Loucy (cell line): Measurements from ENCODE around the gene NUDCD2.

Source experiments
- H2AFZ ChIP-seq: fragments of 200-600 bp; sonication (generic); 2 replicates; pipeline ENCODE4 v1.6.0; 2016; ENCODE audit warnings: antibody characterized with exemption, mild to moderate bottlenecking, low read length, moderate library complexity
- H3F3A ChIP-seq: fragments of 200-600 bp; 2 replicates; pipeline ENCODE4 v1.6.0; 2016; ENCODE audit warnings: antibody characterized with exemption, low read depth, mild to moderate bottlenecking
- H3K27me3 ChIP-seq: fragments of 200-600 bp; sonication (generic); 2 replicates; pipeline ENCODE4 v1.6.1; 2014; ENCODE audit warnings: low read length, mild to moderate bottlenecking; ENCODE audit not compliant: insufficient read depth, poor library complexity, severe bottlenecking
- H3K36me3 ChIP-seq: fragments of 200-600 bp; sonication (generic); 2 replicates; pipeline ENCODE4 v1.6.1; 2016; ENCODE audit warnings: low read length; ENCODE audit not compliant: insufficient read depth
- H3K4me1 ChIP-seq: fragments of 200-600 bp; sonication (generic); 2 replicates; pipeline ENCODE4 v1.5.1; 2014; ENCODE audit warnings: low read length, mild to moderate bottlenecking; ENCODE audit not compliant: insufficient read depth, poor library complexity, severe bottlenecking
- H3K4me2 ChIP-seq: fragments of 200-600 bp; sonication (generic); 2 replicates; pipeline ENCODE4 v1.6.0; 2014; ENCODE audit warnings: antibody characterized with exemption, low read length, low read depth, mild to moderate bottlenecking; ENCODE audit not compliant: poor library complexity, severe bottlenecking
- H3K4me3 ChIP-seq: fragments of 200-600 bp; sonication (generic); 2 replicates; pipeline ENCODE4 v1.5.1; 2014; ENCODE audit warnings: low read length, mild to moderate bottlenecking, mixed read lengths; ENCODE audit not compliant: poor library complexity, severe bottlenecking
- H3K79me2 ChIP-seq: fragments of 200-600 bp; sonication (generic); 2 replicates; pipeline ENCODE4 v1.6.1; 2014; ENCODE audit warnings: low read length; ENCODE audit not compliant: insufficient read depth
- H3K9ac ChIP-seq: fragments of 200-600 bp; sonication (generic); 2 replicates; pipeline ENCODE4 v1.6.0; 2014; ENCODE audit warnings: mild to moderate bottlenecking, low read depth, low read length, moderate library complexity; ENCODE audit not compliant: poor library complexity, severe bottlenecking
- H3K9me2 ChIP-seq: fragments of 200-600 bp; sonication (generic); replicated peaks from 2 replicates; pipeline ENCODE4 v1.6.1; 2016; ENCODE audit warnings: low read depth, low read length, mixed read lengths
- H3K9me3 ChIP-seq: fragments of 200-600 bp; sonication (generic); 2 replicates; pipeline ENCODE4 v1.6.1; 2014; ENCODE audit warnings: mild to moderate bottlenecking, antibody characterized with exemption, low read length, low read depth; ENCODE audit not compliant: insufficient read depth
- H4K20me1 ChIP-seq: fragments of 200-600 bp; sonication (generic); 2 replicates; pipeline ENCODE4 v1.6.0; 2014; ENCODE audit warnings: antibody characterized with exemption, low read length, mild to moderate bottlenecking; ENCODE audit not compliant: insufficient read depth, poor library complexity, severe bottlenecking
- CTCF ChIP-seq: fragments of 200-600 bp; sonication (generic); conservative IDR thresholded peaks from 2 replicates; pipeline ENCODE4 v1.5.1; 2014; ENCODE audit warnings: mild to moderate bottlenecking, antibody characterized with exemption, low read length
- EZH2phosphoT487 ChIP-seq: fragments of 200-600 bp; IDR thresholded peaks from 2 replicates; pipeline ENCODE4 v1.6.1; 2018; ENCODE audit warnings: antibody characterized with exemption, mild to moderate bottlenecking, moderate library complexity, borderline replicate concordance

Gene NUDCD2

GRCh38 chr5:163407034-163407655, 52.8 kb downstream of the NUDCD2 start:
- Histone ChIP-seq H3K27me3 (no peaks in the 10 kb centered on the region), H4K20me1 (no peaks in the 10 kb centered on the region), H3K4me2 (no peak overlapping the region)

GRCh38 chr5:163404364-163405173, 55.3 kb downstream of the NUDCD2 start:
- no peak for TF ChIP-seq EZH2phosphoT487

More at GRCh38 chr5:163407034-163407655, 52.8 kb downstream of the NUDCD2 start:
- H3K79me2 ChIP-seq = no peaks in the 10 kb centered on the region
- H3K9ac ChIP-seq = no peak overlapping the region
- H3K4me1 ChIP-seq = no peaks in the 10 kb centered on the region
- H2AFZ ChIP-seq = no peak overlapping the region
- H3K9me3 ChIP-seq = no peaks in the 10 kb centered on the region
- no peaks in the 10 kb centered on the region for H3F3A ChIP-seq
- no peaks in the 10 kb centered on the region for H3K9me2 ChIP-seq
- no peak overlapping the region for H3K4me3 ChIP-seq
- H3K36me3 ChIP-seq = no peaks in the 10 kb centered on the region
- TF ChIP-seq EZH2phosphoT487 (no peak), CTCF (no peak)

DNA sequence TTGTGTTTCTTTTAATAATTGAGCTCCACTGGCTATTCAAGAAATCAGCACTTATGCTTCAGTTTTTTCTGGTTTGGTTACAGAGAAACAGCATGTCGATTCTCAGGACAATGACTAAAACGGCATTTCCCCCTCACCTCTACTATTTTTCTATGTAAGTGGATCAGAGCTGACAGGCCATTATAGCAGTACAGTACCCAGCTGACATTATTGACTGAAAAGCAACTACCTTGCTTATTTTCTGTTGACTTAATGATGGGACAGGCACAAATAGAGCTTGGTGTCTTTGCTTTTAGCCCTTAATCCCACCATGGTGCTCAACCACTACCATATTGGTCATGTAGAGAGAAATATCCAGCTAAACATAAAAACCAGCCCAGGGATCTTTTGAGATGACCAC, 57.9 kb downstream of the NUDCD2 start:
- Histone ChIP-seq H3K9ac (no peak overlapping the region), H3K36me3 (no peaks in the 10 kb centered on the region), H3K4me1 (no peaks in the 10 kb centered on the region), H3K9me3 (no peaks in the 10 kb centered on the region), H3K4me2 (no peak overlapping the region), H2AFZ (no peak overlapping the region), H3K27me3 (no peaks in the 10 kb centered on the region), H3F3A (no peaks in the 10 kb centered on the region), H3K9me2 (no peaks in the 10 kb centered on the region), H4K20me1 (no peaks in the 10 kb centered on the region), H3K4me3 (no peak overlapping the region), H3K79me2 (no peaks in the 10 kb centered on the region)
- TF ChIP-seq CTCF (no peak), EZH2phosphoT487 (no peak)

More at GRCh38 chr5:163404364-163405173, 55.3 kb downstream of the NUDCD2 start:
- Histone ChIP-seq H3K4me3 (no peak overlapping the region), H4K20me1 (no peaks in the 10 kb centered on the region), H3K36me3 (no peaks in the 10 kb centered on the region), H3K4me2 (no peak overlapping the region), H3K27me3 (no peaks in the 10 kb centered on the region), H3K9me2 (no peaks in the 10 kb centered on the region), H3K79me2 (no peaks in the 10 kb centered on the region), H3K9me3 (no peaks in the 10 kb centered on the region), H3K9ac (no peak overlapping the region), H3K4me1 (no peaks in the 10 kb centered on the region), H2AFZ (no peak overlapping the region), H3F3A (no peaks in the 10 kb centered on the region)
